ENCODE measurements around the gene RCAN1. TPM values are rescaled to one million over a fixed set of nuclear protein-coding genes. Genes with fewer than 3 reads are reported as not detected.
A peak's percentile ranks its signal among the peaks of the same experiment; 100 is the strongest.

RCAN1 gene
- total RNA-seq, 2 experiments from 2014 or later = 1.1 to 1.5 TPM

GRCh38 chr21:34520764-34521508 lies 94.0 kb downstream of the RCAN1 start:
- peak in 1 of 14 experiments; percentile 11 for DNase-seq
- ChIA-PET POLR2A (no interaction called here), CTCF (no interaction called here)
- H3K9me3 Mint-ChIP-seq = no peaks in the 10 kb centered on the region
- H3K4me3 Mint-ChIP-seq = no peak overlapping the region
- no peaks in the 10 kb centered on the region for H3K9me3 ChIP-seq (ENCODE audit: control insufficient read depth in 1 of 2, insufficient read depth in 1 of 2, low read length in 2 of 2)
- no peak for ATAC-seq (ENCODE audit: poor library complexity)
- no peaks in the 10 kb centered on the region for H3K4me1 ChIP-seq (ENCODE audit: insufficient read depth, low read length)
- no peak overlapping the region for H3K27ac Mint-ChIP-seq
- H3K36me3 ChIP-seq (ENCODE audit: insufficient read depth, low read length) = peaks cover 7% of the 10 kb centered on the region
- H3K4me3 ChIP-seq (ENCODE audit: low read length) = no peak overlapping the region
- no peaks in the 10 kb centered on the region for H3K27me3 ChIP-seq (ENCODE audit: control insufficient read depth in 1 of 2, insufficient read depth in 2 of 2, low read length in 2 of 2)
- H3K4me1 Mint-ChIP-seq (ENCODE audit: low read depth) = peaks cover 9% of the 10 kb centered on the region
- no peaks in the 10 kb centered on the region for H3K27me3 Mint-ChIP-seq
- no peak overlapping the region for H3K27ac ChIP-seq (ENCODE audit: low read depth in 1 of 2, low read length in 2 of 2)
- TF ChIP-seq CTCF (IDR thresholded peaks at IDR 0.05) = no peak
- H3K36me3 Mint-ChIP-seq (ENCODE audit: low read depth) = peaks cover 13% of the 10 kb centered on the region
- intact Hi-C loops (cut with DNase I, micrococcal nuclease) = no loop called here

DNA sequence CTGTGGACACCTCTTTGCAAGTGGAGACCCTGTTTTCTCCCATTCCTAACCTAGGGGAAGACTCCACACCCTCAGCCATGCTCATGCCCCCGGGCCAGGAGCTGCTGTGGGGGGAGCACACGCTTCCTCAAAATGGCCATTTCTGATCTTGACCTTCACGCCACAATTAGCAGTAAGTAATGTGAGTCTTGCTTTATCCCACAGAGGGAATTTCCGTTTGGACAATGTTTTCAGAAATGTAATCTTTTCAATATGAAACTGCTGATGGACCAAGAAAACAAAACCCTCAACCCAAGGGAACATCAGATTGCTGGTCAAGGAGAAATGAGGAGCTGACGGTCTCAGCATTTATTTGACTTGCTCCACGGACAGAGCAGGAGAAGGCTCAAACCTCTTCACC lies 94.6 kb downstream of the RCAN1 start:
- H3K9me3 Mint-ChIP-seq = no peaks in the 10 kb centered on the region
- ATAC-seq (ENCODE audit: poor library complexity) (no peak), DNase-seq (no peak)
- no peaks in the 10 kb centered on the region for H3K4me1 ChIP-seq (ENCODE audit: insufficient read depth, low read length)
- no peak overlapping the region for H3K4me3 ChIP-seq (ENCODE audit: low read length)
- H3K36me3 Mint-ChIP-seq (ENCODE audit: low read depth) = peaks cover 13% of the 10 kb centered on the region
- H3K27ac ChIP-seq (ENCODE audit: low read depth in 1 of 2, low read length in 2 of 2) = no peak overlapping the region
- no peaks in the 10 kb centered on the region for H3K9me3 ChIP-seq (ENCODE audit: control insufficient read depth in 1 of 2, insufficient read depth in 1 of 2, low read length in 2 of 2)
- H3K27me3 ChIP-seq (ENCODE audit: control insufficient read depth in 1 of 2, insufficient read depth in 2 of 2, low read length in 2 of 2) = no peaks in the 10 kb centered on the region
- no peak overlapping the region for H3K27ac Mint-ChIP-seq
- H3K36me3 ChIP-seq (ENCODE audit: insufficient read depth, low read length) = peaks cover 7% of the 10 kb centered on the region
- intact Hi-C loops (cut with DNase I, micrococcal nuclease) = no loop called here
- no peaks in the 10 kb centered on the region for H3K27me3 Mint-ChIP-seq
- H3K4me1 Mint-ChIP-seq (ENCODE audit: low read depth) = peaks cover 9% of the 10 kb centered on the region
- ChIA-PET POLR2A (no interaction called here), CTCF (no interaction called here)
- no peak overlapping the region for H3K4me3 Mint-ChIP-seq
- no peak for TF ChIP-seq CTCF (IDR thresholded peaks at IDR 0.05)

DNA sequence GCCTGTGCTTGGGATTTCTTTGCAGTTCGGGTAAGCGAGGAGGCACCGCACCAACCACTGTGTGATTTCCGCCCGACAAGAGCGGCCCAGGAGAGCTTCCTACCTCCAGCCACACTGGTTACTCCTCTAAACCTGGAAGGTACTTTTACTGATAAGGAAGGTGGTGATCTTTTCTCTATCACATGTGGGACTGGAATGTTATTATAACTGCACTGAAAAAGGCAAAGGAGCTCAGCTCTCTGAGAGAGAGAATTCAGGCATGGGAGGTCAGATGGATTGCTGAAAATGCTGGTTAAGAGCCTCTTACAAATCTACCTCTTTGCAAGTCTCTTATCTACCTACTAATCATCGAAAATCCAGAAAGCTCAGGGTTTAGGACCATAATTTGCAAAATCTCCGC lies 95.2 kb downstream of the RCAN1 start:
- peaks cover 7% of the 10 kb centered on the region for H3K36me3 ChIP-seq (ENCODE audit: insufficient read depth, low read length)
- no peak overlapping the region for H3K27ac Mint-ChIP-seq
- no peak overlapping the region for H3K4me3 ChIP-seq (ENCODE audit: low read length)
- H3K36me3 Mint-ChIP-seq (ENCODE audit: low read depth) = peaks cover 13% of the 10 kb centered on the region
- no peaks in the 10 kb centered on the region for H3K9me3 Mint-ChIP-seq
- no peak for ATAC-seq (ENCODE audit: poor library complexity)
- intact Hi-C loops (cut with DNase I, micrococcal nuclease) = no loop called here
- POLR2A ChIA-PET = no interaction called here
- no peak for TF ChIP-seq CTCF (IDR thresholded peaks at IDR 0.05)
- peaks cover 9% of the 10 kb centered on the region for H3K4me1 Mint-ChIP-seq (ENCODE audit: low read depth)
- no peaks in the 10 kb centered on the region for H3K27me3 ChIP-seq (ENCODE audit: control insufficient read depth in 1 of 2, insufficient read depth in 2 of 2, low read length in 2 of 2)
- no peak overlapping the region for H3K4me3 Mint-ChIP-seq
- H3K4me1 ChIP-seq (ENCODE audit: insufficient read depth, low read length) = no peaks in the 10 kb centered on the region
- H3K27ac ChIP-seq (ENCODE audit: low read depth in 1 of 2, low read length in 2 of 2) = no peak overlapping the region
- DNase-seq = no peak
- CTCF ChIA-PET = no interaction called here
- no peaks in the 10 kb centered on the region for H3K27me3 Mint-ChIP-seq
- H3K9me3 ChIP-seq (ENCODE audit: control insufficient read depth in 1 of 2, insufficient read depth in 1 of 2, low read length in 2 of 2) = no peaks in the 10 kb centered on the region

All from CD4-positive, alpha-beta T cell (primary cell).